HG03159 (cell line): ENCODE data around the gene CLCNKA.
"Not testable (repeated sequence)": the region's sequence is repeated elsewhere in the genome, so short reads cannot be mapped to it uniquely, and the experiment has no call there.

Experiments
- ATAC-seq: cut with Tn5 transposase; IDR thresholded peaks from one replicate; pipeline ENCODE4 v1.9.1; 2021; ENCODE audit warnings: mild to moderate bottlenecking, moderate library complexity; ENCODE audit not compliant: unreplicated experiment

CLCNKA gene

DNA sequence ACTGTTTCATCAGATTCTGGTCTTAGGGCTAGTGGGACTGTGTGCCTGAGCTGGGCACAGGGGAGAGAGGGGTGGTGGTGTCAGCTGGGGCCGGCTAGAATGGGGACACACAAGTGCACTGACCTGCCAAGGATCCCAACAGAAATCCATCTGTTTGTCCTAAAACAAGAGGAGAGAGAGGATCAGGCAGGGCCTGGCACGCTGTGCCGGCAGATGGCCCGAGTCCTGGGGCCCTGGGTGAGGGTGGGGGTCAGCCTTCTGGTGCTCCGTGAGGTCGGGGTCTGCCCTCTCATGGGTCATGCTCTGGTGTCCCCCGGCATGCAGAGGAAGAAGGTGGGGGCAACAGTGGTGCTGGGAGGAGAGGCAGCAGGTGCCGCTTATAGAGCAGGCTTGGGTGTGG is 18.0 kb downstream of the CLCNKA start:
- not testable (repeated sequence) for ATAC-seq

DNA sequence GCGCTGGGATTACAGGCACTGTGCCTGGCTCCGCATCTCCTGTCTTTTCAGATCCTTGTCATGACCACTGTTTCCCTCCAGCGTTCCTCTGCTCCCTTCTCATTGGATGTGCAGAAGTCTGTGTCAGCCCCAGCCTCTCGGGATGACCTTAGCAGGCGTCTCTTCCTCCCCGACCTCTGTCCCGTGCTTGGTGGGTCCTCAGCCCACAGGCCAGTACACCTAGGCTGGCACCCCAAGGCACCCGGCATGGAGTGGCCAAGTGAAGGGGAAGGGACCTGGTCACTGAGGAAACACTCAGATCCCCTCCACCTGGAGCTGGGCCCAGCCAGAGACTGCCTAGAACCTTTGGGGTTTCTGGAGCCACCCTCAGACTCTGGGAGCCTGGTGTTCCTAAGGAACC is 19.4 kb downstream of the CLCNKA start:
- no peak for ATAC-seq

- ATAC-seq: no peak
These were observed 20.3 kb downstream of the CLCNKA start for GRCh38 chr1:16042096-16042495.

- not testable (repeated sequence) for ATAC-seq
These were observed 20.8 kb downstream of the CLCNKA start for GRCh38 chr1:16042654-16043053.

DNA sequence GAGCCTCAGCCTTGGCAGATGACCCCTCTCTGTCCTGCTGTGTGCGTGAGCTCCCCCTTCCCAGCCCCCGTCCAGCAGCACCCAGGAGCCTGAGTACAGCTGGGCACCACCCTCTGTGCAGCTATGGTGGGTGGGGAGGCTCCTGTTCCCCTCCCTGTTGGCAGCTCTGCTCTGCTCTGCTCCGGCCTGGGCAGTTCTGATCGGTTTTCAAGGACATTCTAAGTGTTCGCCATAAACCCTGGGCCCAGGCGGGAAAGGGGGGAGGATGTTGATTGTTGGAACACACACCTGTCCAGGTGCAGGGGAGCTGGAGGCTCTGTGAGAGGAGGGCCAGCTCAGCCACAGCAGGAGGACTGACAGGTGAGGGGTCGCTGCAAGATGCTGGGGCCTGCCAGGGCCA is 21.7 kb downstream of the CLCNKA start, which contains the start of gene CLCNKB:
TSS of gene CLCNKB (plus strand) at position 262 of the 400 bp plus-strand sequence. CDS start 711 bp downstream, outside the sequence.
- no peak for ATAC-seq

DNA sequence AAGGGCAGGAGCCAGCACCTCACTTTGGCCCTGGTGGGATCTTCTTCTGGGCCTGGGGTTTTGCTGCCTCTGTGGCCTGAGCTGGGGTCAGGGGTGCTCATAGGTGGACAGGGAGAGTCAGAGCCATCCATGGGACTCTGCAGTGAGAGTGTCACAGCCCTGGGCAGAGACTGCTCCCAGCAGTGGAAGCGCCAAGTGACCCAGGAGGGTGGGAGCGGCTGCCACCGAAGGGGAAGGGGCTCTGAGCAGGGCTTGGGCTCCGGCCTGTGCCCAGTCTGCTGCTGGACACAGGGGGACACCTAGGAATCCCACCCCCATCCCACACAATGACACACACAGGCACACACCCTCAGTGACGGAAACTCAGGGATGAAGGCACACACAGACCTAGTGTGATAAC is 22.1 kb downstream of the CLCNKA start:
- ATAC-seq: no peak

DNA sequence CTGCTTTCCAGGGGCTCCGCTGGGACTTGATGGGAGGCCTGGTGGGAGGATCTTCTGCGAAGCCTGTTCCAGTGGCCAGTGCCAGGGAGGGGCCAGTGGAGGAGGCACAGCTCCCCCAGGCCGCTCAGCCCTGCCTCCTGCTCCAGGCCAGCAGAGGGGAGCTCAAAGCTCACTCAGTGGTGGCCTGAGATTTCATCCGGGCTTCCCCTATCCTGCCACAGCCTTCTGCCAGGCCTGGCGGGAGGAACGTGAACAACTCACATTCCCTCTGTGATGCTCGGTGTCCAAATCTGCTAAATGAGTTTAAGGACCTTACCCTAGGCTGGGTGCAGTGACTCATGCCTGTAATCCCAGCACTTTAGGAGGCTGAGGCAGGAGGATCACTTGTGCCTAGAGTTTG is 25.0 kb downstream of the CLCNKA start:
- no peak for ATAC-seq

GRCh38 chr1:16047791-16048475 is 26.1 kb downstream of the CLCNKA start:
- no peak for ATAC-seq

DNA sequence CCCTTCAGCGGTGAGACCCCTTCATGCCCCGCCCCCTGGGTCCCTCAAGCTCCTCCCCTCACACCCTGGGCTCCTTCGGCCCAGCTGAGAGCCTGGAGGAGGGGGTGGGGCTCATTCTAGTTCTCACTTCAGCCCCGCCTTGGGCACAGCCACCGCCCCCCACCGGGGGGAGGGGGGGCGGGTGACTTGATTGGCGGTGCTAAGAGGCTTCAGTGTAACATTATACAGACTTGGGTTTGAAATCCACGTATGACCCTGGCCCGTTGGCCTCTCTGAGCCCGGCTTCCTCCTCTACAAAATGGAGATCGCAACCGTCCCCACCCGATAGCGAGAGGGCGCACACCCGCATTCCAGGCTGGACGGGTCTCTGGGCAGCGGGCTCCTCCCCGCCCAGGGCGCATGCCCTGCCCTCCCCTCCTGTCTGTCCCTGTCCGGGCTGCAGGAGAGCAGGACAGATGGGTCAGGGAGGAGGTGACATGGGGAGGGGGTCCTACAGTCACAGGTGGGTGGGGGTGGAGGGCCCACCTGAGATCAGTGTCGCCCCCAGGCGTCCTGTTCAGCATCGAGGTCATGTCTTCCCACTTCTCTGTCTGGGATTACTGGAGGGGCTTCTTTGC is 26.8 kb downstream of the CLCNKA start:
- ATAC-seq: no peak

GRCh38 chr1:16050328-16050727 is 28.5 kb downstream of the CLCNKA start:
- ATAC-seq: no peak

GRCh38 chr1:16051039-16051438 is 29.2 kb downstream of the CLCNKA start:
- no peak for ATAC-seq

DNA sequence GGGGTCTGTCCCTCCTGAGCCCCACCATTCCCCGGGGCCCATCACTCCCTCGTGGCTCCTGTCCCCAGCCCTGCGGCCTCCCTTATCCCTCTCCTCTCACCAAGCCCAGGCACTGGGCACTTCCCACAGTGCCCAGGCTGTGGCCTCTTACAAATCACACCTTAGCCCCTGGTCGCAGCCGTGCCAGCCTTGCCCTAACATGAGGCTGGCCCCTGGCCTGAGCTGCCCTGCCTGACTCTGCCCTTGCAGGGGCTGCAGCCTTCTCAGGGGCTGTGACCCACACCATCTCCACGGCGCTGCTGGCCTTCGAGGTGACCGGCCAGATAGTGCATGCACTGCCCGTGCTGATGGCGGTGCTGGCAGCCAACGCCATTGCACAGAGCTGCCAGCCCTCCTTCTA is 30.1 kb downstream of the CLCNKA start:
- not testable (repeated sequence) for ATAC-seq

DNA sequence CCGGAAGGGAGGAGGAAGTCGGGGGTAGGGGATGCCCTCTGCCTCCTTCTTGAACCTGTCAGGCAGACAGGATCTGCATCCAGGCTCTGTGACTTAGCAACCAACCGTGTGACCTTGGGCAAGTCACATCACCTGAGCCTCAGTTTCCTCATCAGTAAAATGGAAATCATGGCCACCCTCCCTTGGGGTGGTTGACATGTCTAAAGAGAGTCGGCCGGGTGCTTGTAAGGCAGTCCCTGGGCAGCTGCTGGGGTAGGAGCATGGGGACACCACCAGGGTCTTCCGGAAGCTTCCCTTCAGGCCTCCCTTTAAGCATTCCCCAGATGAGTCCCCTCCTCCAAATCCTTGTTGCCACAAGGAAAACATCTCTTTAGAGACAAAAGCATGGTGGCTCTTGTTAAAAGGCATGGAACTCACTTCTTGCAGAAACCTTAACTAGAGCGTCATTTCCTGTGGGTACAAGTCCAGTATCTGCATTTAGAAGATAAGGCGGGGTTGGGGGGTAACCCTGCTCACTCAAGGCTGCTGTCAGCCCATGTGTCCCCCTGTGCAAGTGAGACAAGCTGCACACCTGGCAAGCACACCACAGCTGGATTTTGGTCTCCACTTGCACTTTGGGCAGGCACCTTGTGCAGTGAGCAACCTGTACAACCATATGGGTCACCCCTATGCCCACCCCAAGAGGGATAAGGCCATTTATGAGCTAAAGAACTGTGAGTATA is 32.1 kb downstream of the CLCNKA start:
- no peak for ATAC-seq

DNA sequence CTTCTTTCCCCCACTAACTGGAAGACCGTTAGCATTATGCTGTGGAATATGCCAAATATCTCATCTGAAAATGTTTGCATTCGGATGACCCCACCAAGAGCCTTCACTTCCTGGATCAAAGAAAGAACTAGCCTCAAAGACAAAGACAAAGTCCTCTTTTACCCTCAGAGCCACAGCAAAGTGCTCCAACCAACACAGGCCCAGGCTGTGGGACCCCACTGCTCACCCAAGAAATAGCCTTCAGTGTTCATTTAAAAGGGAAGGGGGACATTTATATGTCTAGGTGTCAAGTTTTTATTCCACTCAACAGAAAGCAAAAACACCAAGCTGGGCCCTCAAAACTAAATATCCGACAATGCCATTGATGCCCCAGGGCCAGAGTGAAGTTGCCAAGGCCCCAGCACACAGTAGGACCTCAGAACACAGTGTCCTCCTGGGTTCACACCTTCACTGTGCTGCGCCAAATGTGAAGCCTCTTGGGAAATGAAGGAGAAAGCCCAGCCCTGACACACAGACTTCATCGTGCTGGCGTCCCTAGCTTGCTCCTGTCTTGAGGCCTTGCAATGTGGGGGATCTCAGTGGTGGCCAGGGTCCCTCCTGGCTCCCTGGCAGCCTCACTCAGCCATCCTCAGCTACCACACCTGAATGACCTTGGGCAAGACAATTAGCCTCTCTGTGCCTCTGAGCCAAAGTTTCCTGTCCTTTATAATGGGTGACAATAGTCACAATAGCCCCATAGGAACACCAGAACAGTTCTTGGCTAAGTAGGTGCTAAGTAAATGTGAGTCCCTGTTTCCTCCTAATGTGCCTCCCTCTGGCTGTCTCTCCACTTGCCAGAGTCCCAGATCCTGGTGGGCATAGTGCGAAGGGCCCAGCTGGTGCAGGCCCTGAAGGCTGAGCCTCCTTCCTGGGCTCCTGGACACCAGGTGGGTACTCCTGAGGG is 33.0 kb downstream of the CLCNKA start:
- ATAC-seq: no peak

DNA sequence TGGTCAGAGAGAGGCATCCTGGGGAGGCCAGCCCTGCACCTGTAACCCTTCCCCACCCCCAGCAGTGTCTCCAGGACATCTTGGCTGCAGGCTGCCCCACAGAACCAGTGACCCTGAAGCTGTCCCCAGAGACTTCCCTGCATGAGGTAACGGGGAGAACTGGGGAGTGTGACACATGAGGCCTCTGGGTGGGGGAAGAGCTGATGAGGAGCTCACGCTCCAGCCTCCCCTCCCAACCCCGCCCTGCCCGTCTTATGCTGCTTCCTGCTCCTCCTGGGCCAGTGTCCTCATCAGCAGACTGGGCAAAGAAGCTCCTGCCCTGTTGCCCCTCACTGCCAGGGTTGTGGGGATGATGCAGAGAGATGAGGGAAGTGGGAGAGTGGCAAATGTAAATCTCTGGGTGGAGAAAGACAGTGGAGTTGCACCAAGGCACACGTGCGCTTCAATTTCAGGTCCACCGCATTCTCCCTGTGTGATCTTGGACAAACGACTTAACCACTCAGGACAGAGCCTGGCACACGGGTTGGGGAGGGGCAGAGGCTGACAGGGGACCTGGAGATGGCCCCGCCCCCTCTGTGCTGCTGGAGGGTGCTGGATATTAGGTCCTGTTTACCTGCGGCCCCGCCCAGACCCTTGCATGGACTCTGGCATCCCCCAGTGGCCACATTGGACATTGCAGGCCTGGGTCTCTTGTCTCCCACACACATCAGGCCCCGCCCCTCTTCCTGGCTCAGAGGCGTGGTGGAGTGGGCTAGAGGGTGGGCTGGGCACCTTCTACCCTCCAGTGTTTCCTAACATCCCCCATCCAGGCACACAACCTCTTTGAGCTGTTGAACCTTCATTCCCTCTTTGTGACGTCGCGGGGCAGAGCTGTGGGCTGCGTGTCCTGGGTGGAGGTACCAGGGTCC is 34.0 kb downstream of the CLCNKA start:
- peak; percentile 72 for ATAC-seq

- ATAC-seq: not testable (repeated sequence)
These were observed 34.7 kb downstream of the CLCNKA start for GRCh38 chr1:16056521-16056912.

GRCh38 chr1:16057314-16057915 is 35.6 kb downstream of the CLCNKA start:
- ATAC-seq: not testable (repeated sequence)

DNA sequence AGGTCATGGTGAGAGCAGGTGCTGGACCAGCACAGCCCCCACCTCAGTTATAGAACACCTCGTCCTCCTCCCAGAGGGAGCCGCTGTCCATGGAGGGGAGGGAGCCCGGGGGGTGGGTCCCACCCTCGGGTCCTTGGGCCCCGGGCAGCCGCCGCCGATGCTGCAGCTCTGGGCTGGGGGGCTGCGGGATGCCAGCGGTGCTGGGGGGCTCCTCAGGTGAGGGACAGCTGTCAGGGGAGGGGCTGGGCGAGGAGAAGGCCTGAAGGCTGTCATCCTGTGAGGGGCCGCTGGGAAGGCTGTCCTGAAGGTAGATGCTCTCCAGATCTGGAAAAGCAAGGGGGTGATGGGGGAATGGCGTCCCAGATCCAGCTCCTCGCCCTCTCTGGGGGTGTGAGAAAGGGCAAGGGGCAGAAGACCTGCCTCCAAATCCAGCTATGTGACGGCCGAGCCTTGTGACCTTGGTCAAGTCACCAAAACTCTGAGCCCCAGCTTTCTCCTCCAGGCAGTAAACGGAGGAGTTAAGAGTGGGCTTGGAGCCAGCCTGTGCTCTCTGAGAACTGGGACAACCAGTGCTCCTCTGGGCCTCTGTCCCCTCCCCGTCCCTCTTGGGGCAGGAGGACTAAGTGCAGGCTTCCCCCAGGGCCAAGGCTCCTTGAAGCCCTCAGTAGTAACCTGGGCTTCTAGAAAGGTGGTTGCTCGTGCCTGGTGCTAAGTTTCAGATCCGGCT is 36.7 kb downstream of the CLCNKA start:
- ATAC-seq: not testable (repeated sequence)

DNA sequence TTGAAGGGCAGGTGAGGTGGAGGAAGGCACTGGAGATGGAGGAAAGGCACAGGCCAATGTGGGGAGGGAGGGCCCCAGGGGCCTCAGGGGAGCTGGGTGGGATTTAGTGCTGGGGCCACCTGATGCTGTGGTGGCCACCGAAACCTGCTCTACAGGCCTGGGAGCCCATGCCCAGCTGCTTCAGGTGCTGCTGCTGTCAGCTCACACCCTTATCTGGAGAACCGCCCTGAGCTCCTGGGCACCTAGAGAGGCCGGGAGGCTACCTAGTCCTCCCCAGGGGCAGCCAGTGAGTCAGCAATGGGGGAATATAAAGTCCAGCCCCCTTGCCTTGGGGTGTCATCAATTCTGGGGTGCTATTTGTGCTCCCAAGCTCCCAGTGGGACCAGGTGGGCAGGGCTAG is 39.4 kb downstream of the CLCNKA start:
- ATAC-seq: no peak
